PC-9 (cell line): ENCODE results near the gene AFAP1L1. TPM values are rescaled to one million over a fixed set of nuclear protein-coding genes. Genes with fewer than 3 reads are reported as not detected.

Experiments
- BruUV-seq: library from RNA; stranded (reverse); fragments of 400-500 nt; replicated peaks from 2 replicates; lab custom pipeline; 2021; lab: Mats Ljungman, UMichigan
- CTCF ChIA-PET: fragments of 300-600 bp; sonication (Branson Sonifier 250); formaldehyde crosslinking; loops from one replicate; lab custom pipeline; 2022; ENCODE audit warnings: antibody characterized with exemption; lab: Charles Lee
- POLR2A ChIA-PET: fragments of 300-600 bp; sonication (Branson Sonifier 250); formaldehyde crosslinking; loops from one replicate; lab custom pipeline; 2022; ENCODE audit warnings: antibody characterized with exemption; ENCODE audit not compliant: unreplicated experiment; lab: Charles Lee
- DNase-seq, 2 experiments: peaks; one replicate each; pipeline versions ENCODE4 v3.0.0 to v3.0.0-alpha.2; 2015 to 2022; ENCODE audit warnings: mixed read lengths in 1 of 2
- H2AFZ ChIP-seq: fragments of 200-600 bp; sonication (generic); 2 replicates; pipeline ENCODE4 v1.8.1; 2017; ENCODE audit warnings: antibody characterized with exemption
- H3F3A ChIP-seq: fragments of 200-600 bp; sonication (generic); 2 replicates; pipeline ENCODE4 v1.8.1; 2017; ENCODE audit warnings: antibody characterized with exemption, mild to moderate bottlenecking, low read depth; ENCODE audit not compliant: insufficient read depth
- H3K27ac ChIP-seq: fragments of 200-600 bp; sonication (generic); 2 replicates; pipeline ENCODE4 v1.6.1; 2016; ENCODE audit warnings: mixed run types
- H3K27me3 ChIP-seq: fragments of 200-600 bp; sonication (generic); 2 replicates; pipeline ENCODE4 v1.6.1; 2016; ENCODE audit warnings: low read depth, mixed run types; ENCODE audit not compliant: insufficient read depth
- H3K36me3 ChIP-seq: fragments of 200-600 bp; sonication (generic); 2 replicates; pipeline ENCODE4 v1.6.1; 2016; ENCODE audit warnings: low read depth, mixed run types
- H3K4me1 ChIP-seq: fragments of 200-600 bp; sonication (generic); replicated peaks from 2 replicates; pipeline ENCODE4 v1.6.1; 2016; ENCODE audit warnings: mixed run types; ENCODE audit not compliant: insufficient read depth
- H3K4me2 ChIP-seq: fragments of 200-600 bp; sonication (generic); 2 replicates; pipeline ENCODE4 v1.6.1; 2017; ENCODE audit warnings: mixed run types
- H3K4me3 ChIP-seq: fragments of 200-600 bp; sonication (generic); 2 replicates; pipeline ENCODE4 v1.6.1; 2016; ENCODE audit warnings: mixed run types
- H3K79me2 ChIP-seq: fragments of 200-600 bp; sonication (generic); 2 replicates; pipeline ENCODE4 v1.6.1; 2017; ENCODE audit warnings: low read depth, mixed run types
- H3K9me2 ChIP-seq: fragments of 200-600 bp; sonication (generic); 2 replicates; pipeline ENCODE4 v1.8.1; 2017; ENCODE audit warnings: mild to moderate bottlenecking; ENCODE audit not compliant: insufficient read depth
- H3K9me3 ChIP-seq: fragments of 200-600 bp; sonication (generic); 2 replicates; pipeline ENCODE4 v1.8.1; 2016; ENCODE audit warnings: low read depth; ENCODE audit not compliant: insufficient read depth
- H4K20me1 ChIP-seq: fragments of 200-600 bp; sonication (generic); 2 replicates; pipeline ENCODE4 v1.8.1; 2017; ENCODE audit not compliant: insufficient read depth
- CTCF ChIP-seq: fragments of 200-600 bp; sonication (generic); conservative IDR thresholded peaks from 2 replicates; pipeline ENCODE4 v1.6.1; 2017; ENCODE audit warnings: mixed run types, antibody characterized with exemption, mild to moderate bottlenecking, moderate library complexity
- EZH2 ChIP-seq: fragments of 200-600 bp; sonication (generic); IDR thresholded peaks from 2 replicates; pipeline ENCODE4 v1.8.0; 2017; ENCODE audit warnings: antibody characterized with exemption, low read depth
- intact Hi-C: fragments of 100-400 bp; cut with micrococcal nuclease; formaldehyde crosslinking; loops from one replicate; pipeline ENCODE4 v1.10.0; 2022; ENCODE audit not compliant: unreplicated experiment
- total RNA-seq: library from RNA; stranded (reverse); gene quantifications from 2 replicates; pipeline ENCODE4 v1.2.3, GENCODE V29; 2021

The AFAP1L1 gene
- total RNA-seq, 1 experiment from 2014 or later = 9.6 TPM

DNA sequence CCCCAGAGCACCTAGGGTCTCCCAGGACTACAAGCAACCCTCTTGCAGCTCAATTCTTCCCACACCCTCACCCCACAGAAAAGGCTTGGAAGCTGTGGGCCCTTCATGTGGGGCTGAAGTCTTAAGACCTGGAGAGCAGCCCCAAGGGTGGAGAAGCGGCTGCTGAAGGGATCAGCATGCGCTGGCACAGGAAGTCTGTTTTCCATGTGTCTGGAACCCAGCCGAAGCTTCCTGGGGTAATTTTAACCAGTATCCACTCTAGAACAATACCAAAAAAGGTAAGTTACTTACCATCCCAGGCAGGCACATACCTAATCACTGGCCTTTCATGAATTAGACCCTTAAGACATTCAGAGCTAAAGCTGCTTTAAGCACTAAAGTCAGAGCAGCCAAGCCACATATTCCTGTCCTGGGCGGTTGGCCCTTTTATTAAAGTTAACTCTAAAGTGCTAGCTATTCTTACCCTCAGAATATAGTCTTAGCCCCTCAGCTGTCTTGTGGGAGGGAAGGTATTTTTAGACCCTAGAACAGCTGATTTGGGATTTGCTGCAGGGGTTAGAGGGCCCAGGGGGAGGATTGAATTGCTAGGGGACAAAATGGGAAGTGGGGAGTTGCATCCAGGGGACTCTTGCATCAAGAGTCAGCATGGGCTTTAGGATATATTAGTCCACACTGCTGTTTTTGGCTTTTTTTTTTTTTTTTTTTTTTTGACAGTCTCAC is 100.6 kb downstream of the AFAP1L1 start:
- no peaks in the 10 kb centered on the region for H3K36me3 ChIP-seq
- no peak overlapping the region for H3K27ac ChIP-seq
- no peak overlapping the region for H2AFZ ChIP-seq
- H3K79me2 ChIP-seq = no peaks in the 10 kb centered on the region
- H4K20me1 ChIP-seq = no peaks in the 10 kb centered on the region
- H3K9me2 ChIP-seq = no peaks in the 10 kb centered on the region
- H3K4me1 ChIP-seq = no peaks in the 10 kb centered on the region
- POLR2A ChIA-PET = interaction anchor here (0.7 kb wide), 2 partner anchors 10 to 644 kb away, joined by 3 to 44 read pairs; no protein-coding TSS in a partner anchor
- no peaks in the 10 kb centered on the region for H3K27me3 ChIP-seq
- DNase-seq = no peak
- intact Hi-C loops = no loop called here
- no peak for TF ChIP-seq CTCF
- no peak for TF ChIP-seq EZH2
- BruUV-seq = no TSS peak
- H3K4me2 ChIP-seq = no peak overlapping the region
- CTCF ChIA-PET = interaction anchor here (0.6 to 1.3 kb wide), 7 partner anchors 7 to 593 kb away, joined by 3 to 7 read pairs (median 5); partner anchors contain the start of gene PCYOX1L
- peaks cover 3% of the 10 kb centered on the region; the same call in 1 of the 2 replicates for H3F3A ChIP-seq
- no peaks in the 10 kb centered on the region for H3K9me3 ChIP-seq
- no peak overlapping the region for H3K4me3 ChIP-seq

- ChIA-PET CTCF (interaction anchor here (1.3 kb wide), 1 partner anchor 61 kb away, joined by 3 read pairs; no protein-coding TSS in a partner anchor), POLR2A (interaction anchor here (0.7 kb wide), 1 partner anchor 94 kb away, joined by 3 read pairs; no protein-coding TSS in a partner anchor)
- Histone ChIP-seq H3K79me2 (no peaks in the 10 kb centered on the region), H3K9me3 (no peaks in the 10 kb centered on the region), H2AFZ (no peak overlapping the region), H3K4me3 (no peak overlapping the region), H3K9me2 (no peaks in the 10 kb centered on the region), H4K20me1 (no peaks in the 10 kb centered on the region), H3K4me1 (no peaks in the 10 kb centered on the region), H3K27ac (no peak overlapping the region), H3K27me3 (no peaks in the 10 kb centered on the region), H3K36me3 (no peaks in the 10 kb centered on the region), H3F3A (peaks cover 3% of the 10 kb centered on the region; the same call in 1 of the 2 replicates), H3K4me2 (no peak overlapping the region)
- no peak for TF ChIP-seq EZH2
- no peak for TF ChIP-seq CTCF
- intact Hi-C loops = no loop called here
- no TSS peak for BruUV-seq
- DNase-seq = no peak
Measured at GRCh38 chr5:149372932-149373331, 101.3 kb downstream of the AFAP1L1 start.

DNA sequence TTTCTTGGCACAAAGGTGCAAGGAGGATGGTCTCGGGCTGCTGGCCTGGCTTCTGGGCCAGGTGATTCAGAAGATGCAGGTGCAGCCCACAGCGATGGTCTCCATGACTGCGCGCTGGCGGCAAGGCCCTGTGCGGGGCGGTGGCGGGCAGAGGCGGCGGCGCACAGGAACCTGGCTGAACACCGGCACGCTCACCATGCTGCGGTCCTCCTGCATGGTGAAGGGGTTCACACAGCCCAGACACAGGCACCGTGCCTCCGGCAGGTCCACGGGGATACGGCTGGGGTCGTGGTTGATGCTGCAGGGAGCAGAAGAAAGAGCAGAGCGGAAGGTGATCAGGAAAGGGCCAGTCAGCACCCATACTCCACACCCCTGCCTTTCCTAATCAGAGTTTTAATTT is 102.6 kb downstream of the AFAP1L1 start:
- no peaks in the 10 kb centered on the region for H3K27me3 ChIP-seq
- BruUV-seq = no TSS peak
- H3K9me2 ChIP-seq = no peaks in the 10 kb centered on the region
- ChIA-PET CTCF (interaction anchor here (0.5 to 1.3 kb wide), 2 partner anchors 59 to 1120 kb away, joined by 3 read pairs; no protein-coding TSS in a partner anchor), POLR2A (interaction anchor here (0.6 kb wide), 1 partner anchor 16 kb away, joined by 5 read pairs; the partner anchor contains the start of gene PCYOX1L)
- H3K79me2 ChIP-seq = no peaks in the 10 kb centered on the region
- no peak overlapping the region for H3K4me3 ChIP-seq
- H3K4me2 ChIP-seq = no peak overlapping the region
- no peak overlapping the region for H2AFZ ChIP-seq
- H3K27ac ChIP-seq = no peak overlapping the region
- no peaks in the 10 kb centered on the region for H4K20me1 ChIP-seq
- H3K36me3 ChIP-seq = no peaks in the 10 kb centered on the region
- H3K4me1 ChIP-seq = no peaks in the 10 kb centered on the region
- peaks cover under 1% of the 10 kb centered on the region; the same call in 1 of the 2 replicates for H3F3A ChIP-seq
- intact Hi-C loops = no loop called here
- no peak for DNase-seq
- no peak for TF ChIP-seq EZH2
- TF ChIP-seq CTCF = no peak
- H3K9me3 ChIP-seq = no peaks in the 10 kb centered on the region
